EH (cell line): Measurements from ENCODE around the gene CNPY1.

Experiments used
- DNase-seq: peaks from one replicate; pipeline ENCODE4 v3.0.0-alpha.2; 2015; ENCODE audit warnings: low read depth

Gene CNPY1

GRCh38 chr7:155453296-155454182, 92.8 kb downstream of the CNPY1 start:
- no peak for DNase-seq

GRCh38 chr7:155452505-155453295, 93.7 kb downstream of the CNPY1 start:
- no peak for DNase-seq

- DNase-seq, result no peak
These were observed 94.5 kb downstream of the CNPY1 start for GRCh38 chr7:155451840-155452239.
